Naive thymus-derived CD8-positive, alpha-beta T cell (primary cell): ENCODE data around the gene COPS9. TPM values are rescaled to one million over a fixed set of nuclear protein-coding genes. Genes with fewer than 3 reads are reported as not detected.
A peak's percentile ranks its signal among the peaks of the same experiment; 100 is the strongest.

ENCODE experiments used
- ATAC-seq, 2 donors: fragments of 150-1000 bp; cut with Tn5 transposase in 1 of 2; sonication (Bioruptor Pico), chemical (Tn5 transposase) in 1 of 2; 1 replicate in 1 of 2; 2 replicates in 1 of 2; pipeline ENCODE4 v1.10.0; 2021; ENCODE audit warnings: mild to moderate bottlenecking in 2 of 2, moderate library complexity in 2 of 2
- POLR2A ChIA-PET: fragments of 350-600 bp; sonication (Branson Sonifier 250); formaldehyde crosslinking; loops from one replicate; lab custom pipeline; 2021; ENCODE audit warnings: antibody characterized with exemption; lab: Charles Lee
- DNase-seq, 10 donors: peaks; one replicate each; pipeline versions ENCODE4 v3.0.0 to v3.0.0-alpha.2; 2020 to 2022
- H3K27ac Mint-ChIP-seq, 10 donors: one replicate each; pipeline ENCODE4 v1.8.0; 2020 to 2022; ENCODE audit warnings: mild to moderate bottlenecking in 10 of 10, mixed read lengths in 10 of 10, moderate library complexity in 4 of 10, inconsistent platforms in 1 of 10
- H3K27me3 Mint-ChIP-seq, 5 donors: one replicate each; pipeline ENCODE4 v1.8.0; 2021 to 2022; ENCODE audit warnings: mixed read lengths in 5 of 5
- H3K36me3 Mint-ChIP-seq, 3 donors: one replicate each; pipeline ENCODE4 v1.8.0; 2020 to 2022; ENCODE audit warnings: mixed read lengths in 3 of 3, mild to moderate bottlenecking in 2 of 3, inconsistent platforms in 1 of 3
- H3K4me1 Mint-ChIP-seq, 4 donors: one replicate each; pipeline ENCODE4 v1.8.0; 2021 to 2022; ENCODE audit warnings: mixed read lengths in 4 of 4
- H3K4me3 Mint-ChIP-seq, 10 donors: one replicate each; pipeline ENCODE4 v1.8.0; 2020 to 2022; ENCODE audit warnings: mild to moderate bottlenecking in 10 of 10, mixed read lengths in 10 of 10, moderate library complexity in 6 of 10, inconsistent platforms in 1 of 10
- H3K9me3 Mint-ChIP-seq, 9 donors: one replicate each; pipeline ENCODE4 v1.8.0; 2020 to 2022; ENCODE audit warnings: mixed read lengths in 9 of 9, mild to moderate bottlenecking in 3 of 9, inconsistent platforms in 1 of 9, moderate library complexity in 1 of 9
- polyA plus RNA-seq, 3 donors: library from polyadenylated mRNA; unstranded; fragments of 300-500 nt; fragmentation: Illumina TruSeq; gene quantifications; one replicate each; pipeline ENCODE4 v1.2.3, GENCODE V29; 2021
- total RNA-seq, 8 experiments: library from RNA in 2 of 8; stranded (reverse) in 2 of 8; gene quantifications; one replicate each; pipeline ENCODE4 v1.2.3 and lab custom pipeline; 2021 to 2026

Gene COPS9
- total and polyA plus RNA-seq, 5 experiments from 2014 or later = 76.7 to 389 (median 318) TPM

DNA sequence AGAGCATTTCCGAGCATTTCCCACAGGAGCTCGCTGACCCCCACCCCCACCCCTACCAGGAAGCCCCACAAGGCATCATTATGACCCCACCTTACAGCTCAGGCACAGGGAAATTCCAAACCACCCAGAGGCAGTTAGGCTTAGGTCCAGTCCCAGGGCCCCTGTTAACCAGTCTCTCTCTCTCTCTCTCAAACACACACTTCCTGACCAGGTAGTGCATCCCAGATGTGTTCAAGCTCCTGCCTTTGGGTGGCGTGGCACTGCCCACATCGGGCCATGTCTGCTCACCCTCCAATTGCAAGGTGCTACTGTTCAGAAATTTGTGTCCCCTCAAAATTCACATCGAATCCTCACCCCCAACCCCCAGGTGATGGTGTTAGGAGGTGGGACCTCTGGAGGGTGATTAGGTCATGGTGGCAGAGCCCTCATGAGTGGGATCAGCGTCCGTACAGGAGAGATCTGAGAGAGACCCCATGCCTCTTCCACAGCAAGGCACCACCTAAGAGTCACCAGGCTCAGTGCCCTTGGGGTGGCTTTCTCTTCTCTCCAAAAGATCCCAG, 8.8 kb downstream of the COPS9 start:
- Mint-ChIP-seq H3K9me3 (no peaks in the 10 kb centered on the region), H3K36me3 (peaks cover 0 to 47% (median 30%) of the 10 kb centered on the region in 3 donors), H3K4me1 (peaks cover 0 to 3% (median under 1%) of the 10 kb centered on the region in 4 donors), H3K27me3 (no peaks in the 10 kb centered on the region), H3K27ac (peak overlapping the region in 1 of 10 donors; percentile 5), H3K4me3 (no peak overlapping the region)
- POLR2A ChIA-PET = no interaction called here
- DNase-seq (no peak), ATAC-seq (no peak)

DNA sequence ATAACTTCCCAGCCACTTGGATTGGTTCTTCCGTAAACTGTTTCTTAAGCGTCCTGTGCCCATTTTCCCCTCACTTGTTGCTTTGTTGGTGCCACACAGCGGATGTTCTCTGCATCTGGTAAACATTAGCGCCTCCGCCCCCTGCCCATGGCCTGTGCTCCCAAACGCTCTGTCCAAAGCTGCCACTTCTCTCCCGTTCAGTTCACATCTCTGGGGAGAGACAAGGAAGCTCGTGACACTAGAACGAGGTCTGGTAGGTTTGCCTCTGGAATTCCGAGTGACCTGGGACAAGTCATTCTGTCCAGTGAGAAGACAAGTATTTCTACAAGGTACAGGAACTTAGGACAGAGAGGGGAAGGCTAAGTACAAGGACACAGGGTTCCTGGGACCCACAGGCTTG, 9.4 kb downstream of the COPS9 start:
- Mint-ChIP-seq H3K4me3 (no peak overlapping the region), H3K27ac (no peak overlapping the region), H3K4me1 (peaks cover 0 to 2% (median under 1%) of the 10 kb centered on the region in 4 donors), H3K9me3 (no peaks in the 10 kb centered on the region), H3K27me3 (peaks cover 0 to under 1% (median 0%) of the 10 kb centered on the region in 5 donors), H3K36me3 (peaks cover 0 to 42% (median 30%) of the 10 kb centered on the region in 3 donors)
- ATAC-seq = no peak
- no peak for DNase-seq
- POLR2A ChIA-PET = no interaction called here

DNA sequence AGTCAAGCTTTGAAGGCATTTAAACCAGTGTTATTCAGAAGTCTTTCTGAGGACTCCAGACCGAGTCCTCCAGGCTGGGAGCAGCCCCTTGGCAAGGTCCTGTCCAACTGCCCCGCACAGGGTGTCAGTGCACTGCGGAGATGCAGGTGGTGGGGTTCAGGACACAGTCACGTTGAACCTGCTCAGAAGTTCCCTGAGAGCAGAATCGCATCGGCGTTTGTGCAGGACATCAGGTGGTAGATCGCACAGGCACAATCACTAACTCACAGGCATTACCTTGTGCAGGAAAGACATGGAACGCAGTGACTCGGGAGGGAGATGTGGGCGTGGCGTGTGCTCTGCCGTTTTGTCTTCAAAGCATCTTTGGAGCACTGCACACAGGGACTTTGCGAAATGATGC, 10.4 kb downstream of the COPS9 start:
- ATAC-seq (no peak), DNase-seq (no peak)
- H3K4me1 Mint-ChIP-seq = peaks cover 0 to 2% (median 0%) of the 10 kb centered on the region in 4 donors
- H3K9me3 Mint-ChIP-seq = no peaks in the 10 kb centered on the region
- H3K27me3 Mint-ChIP-seq = peaks cover 0 to 2% (median 0%) of the 10 kb centered on the region in 5 donors
- peaks cover 0 to 32% (median 25%) of the 10 kb centered on the region in 3 donors for H3K36me3 Mint-ChIP-seq
- H3K4me3 Mint-ChIP-seq = no peak overlapping the region
- POLR2A ChIA-PET = no interaction called here
- no peak overlapping the region for H3K27ac Mint-ChIP-seq

DNA sequence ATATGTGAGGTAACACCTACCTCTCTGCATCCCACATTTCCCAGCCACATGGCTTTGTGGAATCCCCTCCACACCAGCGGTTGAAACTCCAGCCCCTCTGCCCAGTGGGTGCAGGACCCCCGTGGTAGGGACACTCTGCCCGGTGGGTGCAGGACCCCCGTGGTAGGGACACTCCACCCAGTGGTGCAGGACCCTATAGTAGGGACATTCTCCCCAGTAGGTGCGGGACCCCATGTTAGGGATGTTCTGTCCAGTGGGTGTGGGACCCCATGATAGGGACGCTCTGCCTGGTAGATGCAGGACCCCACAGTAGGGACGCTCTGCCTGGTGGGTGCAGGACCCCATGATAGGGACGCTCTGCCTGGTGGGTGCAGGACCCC, 11.5 kb downstream of the COPS9 start:
- no peaks in the 10 kb centered on the region for H3K9me3 Mint-ChIP-seq
- no peak overlapping the region for H3K4me3 Mint-ChIP-seq
- peaks cover 0 to 1% (median 0%) of the 10 kb centered on the region in 4 donors for H3K4me1 Mint-ChIP-seq
- ATAC-seq (no peak), DNase-seq (no peak)
- H3K27ac Mint-ChIP-seq = no peak overlapping the region
- H3K27me3 Mint-ChIP-seq = peaks cover 0 to 2% (median 0%) of the 10 kb centered on the region in 5 donors
- peaks cover 0 to 21% (median 15%) of the 10 kb centered on the region in 3 donors for H3K36me3 Mint-ChIP-seq
- POLR2A ChIA-PET = no interaction called here

DNA sequence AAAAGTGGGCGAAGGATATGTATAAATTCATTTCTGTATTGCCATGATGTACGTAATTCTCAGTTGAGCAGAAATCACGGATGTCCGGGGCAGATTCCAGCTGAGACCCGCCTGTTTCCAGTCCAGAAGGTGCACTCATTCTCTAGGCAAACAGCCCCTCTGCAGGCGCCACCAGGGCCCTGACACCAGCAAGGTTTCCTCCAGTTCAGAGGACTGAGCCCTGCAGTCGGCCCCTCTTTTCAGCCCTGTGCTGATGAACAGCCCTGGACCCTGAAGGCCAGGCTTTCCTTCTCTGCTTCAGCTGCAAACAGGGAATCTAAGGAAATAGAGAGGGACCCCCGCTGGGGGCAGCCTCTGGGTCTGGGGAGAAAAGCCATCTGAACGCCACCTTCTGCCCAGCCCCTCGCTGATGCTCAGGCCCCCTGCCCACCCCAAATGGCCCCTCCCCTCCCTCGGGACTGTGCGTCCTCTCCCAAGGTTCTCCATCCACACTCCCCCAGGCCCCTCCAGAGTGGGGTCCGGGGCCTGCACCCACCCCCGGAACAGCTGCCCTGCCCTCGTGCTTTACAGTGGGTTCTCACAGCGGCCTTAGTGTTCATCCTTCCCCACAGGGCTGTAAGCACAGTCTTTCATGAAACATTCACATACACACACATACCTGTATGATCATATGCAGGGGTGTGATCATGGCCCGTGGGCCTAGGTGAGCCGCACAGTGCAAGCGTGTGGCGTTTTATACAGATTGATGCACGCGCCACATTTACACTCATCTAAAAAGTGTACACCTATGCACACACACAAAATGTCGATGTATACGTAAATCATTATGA, 12.1 kb downstream of the COPS9 start:
- no peak overlapping the region for H3K27ac Mint-ChIP-seq
- peaks cover 0 to 18% (median 12%) of the 10 kb centered on the region in 3 donors for H3K36me3 Mint-ChIP-seq
- H3K27me3 Mint-ChIP-seq = peaks cover 0 to 5% (median 3%) of the 10 kb centered on the region in 5 donors
- no peaks in the 10 kb centered on the region for H3K4me1 Mint-ChIP-seq
- H3K4me3 Mint-ChIP-seq = no peak overlapping the region
- DNase-seq (no peak), ATAC-seq (no peak)
- POLR2A ChIA-PET = no interaction called here
- peaks cover 0 to 4% (median 0%) of the 10 kb centered on the region in 9 donors for H3K9me3 Mint-ChIP-seq

DNA sequence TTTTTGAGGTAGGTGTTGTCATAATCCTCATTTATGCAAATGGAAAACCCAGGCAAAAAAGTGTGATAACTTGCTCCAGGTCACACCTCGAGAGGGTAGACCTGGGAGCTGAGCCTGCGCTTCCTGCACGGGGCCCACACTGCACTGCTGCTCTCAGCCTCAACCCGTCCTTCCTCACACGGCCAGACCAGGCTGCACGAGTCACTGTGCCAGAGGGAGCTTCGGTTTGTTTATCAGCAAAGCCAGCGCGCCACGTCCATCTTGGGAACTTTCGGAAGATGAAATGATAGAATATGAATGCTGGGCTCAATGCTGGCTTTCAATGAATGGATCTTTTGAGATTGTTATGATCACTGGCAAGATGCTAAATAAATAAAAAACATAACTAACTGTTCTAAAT, 14.4 kb downstream of the COPS9 start:
- Mint-ChIP-seq H3K4me1 (no peaks in the 10 kb centered on the region), H3K4me3 (no peak overlapping the region), H3K27me3 (peaks cover 0 to 5% (median 3%) of the 10 kb centered on the region in 5 donors), H3K9me3 (peaks cover 0 to 6% (median 0%) of the 10 kb centered on the region in 9 donors), H3K36me3 (peaks cover 4 to 10% (median 5%) of the 10 kb centered on the region in 3 donors), H3K27ac (no peak overlapping the region)
- POLR2A ChIA-PET = no interaction called here
- no peak for ATAC-seq
- no peak for DNase-seq

DNA sequence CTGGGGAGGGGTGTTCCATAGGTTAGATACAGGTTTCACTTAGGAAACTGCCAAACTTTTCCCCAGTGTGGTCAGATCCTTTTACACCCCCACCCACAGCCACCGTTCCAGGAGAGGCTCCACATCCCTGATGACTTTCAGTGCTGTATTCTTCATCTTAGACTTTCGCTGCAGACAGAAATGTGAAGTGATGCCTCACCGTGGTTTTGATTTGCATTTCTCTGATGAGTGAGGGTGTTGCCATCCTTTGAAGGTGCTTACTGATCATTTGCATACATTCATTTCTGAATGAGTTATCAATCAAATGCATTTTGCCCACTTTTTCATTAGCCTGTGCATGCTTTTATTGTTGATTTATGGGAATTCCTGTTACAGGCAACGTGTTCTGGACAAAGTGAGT, 14.9 kb downstream of the COPS9 start:
- POLR2A ChIA-PET = no interaction called here
- no peak overlapping the region for H3K4me3 Mint-ChIP-seq
- H3K4me1 Mint-ChIP-seq = no peaks in the 10 kb centered on the region
- peaks cover 4 to 6% (median 5%) of the 10 kb centered on the region in 3 donors for H3K36me3 Mint-ChIP-seq
- H3K27me3 Mint-ChIP-seq = peaks cover under 1 to 7% (median 5%) of the 10 kb centered on the region in 5 donors
- no peak for ATAC-seq
- DNase-seq = no peak
- H3K27ac Mint-ChIP-seq = no peak overlapping the region
- H3K9me3 Mint-ChIP-seq = peaks cover 0 to 6% (median 0%) of the 10 kb centered on the region in 9 donors

DNA sequence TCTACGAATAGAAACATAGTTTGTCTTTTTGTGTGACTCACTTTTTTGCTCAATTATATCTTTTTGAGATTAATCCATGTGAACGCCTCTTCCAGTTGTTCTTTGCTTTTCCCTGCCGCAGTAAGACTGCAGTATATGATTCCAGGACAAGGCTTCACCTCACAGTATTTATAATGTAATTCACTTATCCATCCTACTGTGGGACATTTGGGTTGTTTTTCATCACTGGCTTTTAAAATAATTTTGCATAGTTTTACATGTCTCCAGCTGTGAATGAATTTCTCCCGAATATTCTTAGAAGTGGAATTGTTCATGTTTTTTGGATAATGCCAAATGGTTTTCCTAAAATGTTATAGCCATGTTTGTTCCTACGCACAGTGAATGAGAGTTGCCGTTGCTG, 21.9 kb downstream of the COPS9 start:
- POLR2A ChIA-PET = no interaction called here
- Mint-ChIP-seq H3K36me3 (peaks cover 0 to 5% (median 0%) of the 10 kb centered on the region in 3 donors), H3K4me1 (no peaks in the 10 kb centered on the region), H3K4me3 (no peak overlapping the region), H3K27me3 (peaks cover 15 to 54% (median 22%) of the 10 kb centered on the region in 5 donors), H3K9me3 (peaks cover 0 to 5% (median 0%) of the 10 kb centered on the region in 9 donors), H3K27ac (no peak overlapping the region)
- DNase-seq (no peak), ATAC-seq (no peak)

DNA sequence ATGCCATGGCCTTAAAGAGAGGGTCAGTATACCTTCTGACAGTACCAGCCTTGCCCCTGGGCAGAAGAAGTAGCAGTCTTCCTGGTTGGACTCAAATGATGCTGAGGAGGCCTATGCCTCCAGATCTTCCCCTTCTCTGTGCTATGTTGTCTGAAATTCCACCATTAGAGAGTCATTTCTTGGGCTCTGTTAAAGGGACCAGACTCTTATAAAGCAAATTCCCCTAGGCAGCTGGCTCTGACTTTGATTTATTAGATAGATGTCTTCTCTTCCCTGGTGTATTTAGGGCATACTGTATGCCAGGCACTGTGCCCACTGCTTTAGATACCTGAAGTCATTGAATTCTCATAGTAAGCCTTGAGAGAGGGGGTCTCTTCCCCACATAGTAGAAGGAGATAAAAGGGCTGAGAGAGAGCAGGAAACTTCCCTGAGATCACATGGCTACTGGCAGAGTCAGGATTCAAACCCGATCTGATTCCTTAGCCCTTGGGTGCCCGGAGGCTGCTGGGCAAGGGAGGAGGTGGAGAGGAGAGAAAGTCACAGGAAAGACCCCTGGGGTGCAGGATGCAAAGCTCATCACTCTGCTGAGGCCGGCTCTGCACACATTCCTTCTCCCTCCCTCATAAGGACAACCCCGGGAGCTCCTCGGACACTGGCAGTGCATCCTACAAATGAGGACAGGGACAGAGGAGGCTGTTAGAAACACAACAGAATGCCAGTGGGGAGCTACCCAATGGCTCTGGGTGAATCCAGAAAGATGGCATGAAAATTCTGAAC, 23.0 kb downstream of the COPS9 start:
- ATAC-seq = no peak

DNA sequence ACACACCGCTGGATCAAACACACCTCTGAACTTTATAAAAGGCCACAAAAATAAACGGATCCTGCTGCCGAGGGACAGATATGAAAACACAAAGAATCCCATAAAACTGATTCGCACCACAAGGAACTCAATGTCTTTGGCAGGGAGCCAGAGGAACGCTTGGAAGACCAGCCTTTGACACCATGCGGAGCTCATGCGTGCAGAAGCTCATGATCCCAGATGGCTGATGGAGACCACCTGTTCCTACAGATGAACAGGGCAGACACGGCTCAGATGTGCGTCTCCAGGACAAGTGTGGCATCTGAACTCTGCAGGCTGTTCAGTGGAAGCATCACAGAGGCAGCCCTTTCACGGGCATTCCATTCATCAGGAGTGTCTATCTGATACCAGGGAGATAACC, 24.9 kb downstream of the COPS9 start:
- Mint-ChIP-seq H3K27me3 (peaks cover 15 to 56% (median 27%) of the 10 kb centered on the region in 5 donors), H3K27ac (no peak overlapping the region), H3K36me3 (no peaks in the 10 kb centered on the region), H3K4me3 (no peak overlapping the region), H3K4me1 (no peaks in the 10 kb centered on the region), H3K9me3 (no peaks in the 10 kb centered on the region)
- DNase-seq (no peak), ATAC-seq (no peak)
- POLR2A ChIA-PET = no interaction called here

More for the DNA sequence above, 23.0 kb downstream of the COPS9 start:
- peaks cover 0 to 4% (median 0%) of the 10 kb centered on the region in 9 donors for H3K9me3 Mint-ChIP-seq
- no peak overlapping the region for H3K4me3 Mint-ChIP-seq
- POLR2A ChIA-PET = no interaction called here
- H3K36me3 Mint-ChIP-seq = peaks cover 0 to 4% (median 0%) of the 10 kb centered on the region in 3 donors
- H3K27me3 Mint-ChIP-seq = peaks cover 15 to 60% (median 22%) of the 10 kb centered on the region in 5 donors
- no peak overlapping the region for H3K27ac Mint-ChIP-seq
- no peak for DNase-seq
- H3K4me1 Mint-ChIP-seq = no peaks in the 10 kb centered on the region

DNA sequence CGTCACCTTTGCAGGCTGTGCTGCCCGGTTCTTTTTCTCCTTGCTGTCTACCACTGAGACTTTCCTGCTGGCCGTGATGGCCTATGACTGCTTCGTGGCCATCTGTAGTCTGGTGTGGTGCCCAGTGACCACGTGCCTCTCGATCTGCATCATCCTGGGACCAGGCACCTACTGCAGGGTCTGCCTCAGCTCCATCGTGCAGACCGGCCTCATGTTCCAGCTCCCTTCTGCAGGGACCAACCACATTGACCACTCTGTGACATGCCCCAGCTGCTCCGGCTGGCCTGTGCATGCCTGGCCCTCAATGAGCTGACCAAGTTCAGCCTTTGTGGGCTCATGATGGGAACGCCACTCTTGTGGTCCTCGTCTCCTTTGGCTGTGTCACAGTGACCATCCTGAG, 26.7 kb downstream of the COPS9 start:
- no peaks in the 10 kb centered on the region for H3K4me1 Mint-ChIP-seq
- H3K9me3 Mint-ChIP-seq = no peaks in the 10 kb centered on the region
- DNase-seq (no peak), ATAC-seq (no peak)
- POLR2A ChIA-PET = no interaction called here
- H3K36me3 Mint-ChIP-seq = no peaks in the 10 kb centered on the region
- no peak overlapping the region for H3K27ac Mint-ChIP-seq
- peaks cover 10 to 47% (median 27%) of the 10 kb centered on the region in 5 donors for H3K27me3 Mint-ChIP-seq
- H3K4me3 Mint-ChIP-seq = no peak overlapping the region

DNA sequence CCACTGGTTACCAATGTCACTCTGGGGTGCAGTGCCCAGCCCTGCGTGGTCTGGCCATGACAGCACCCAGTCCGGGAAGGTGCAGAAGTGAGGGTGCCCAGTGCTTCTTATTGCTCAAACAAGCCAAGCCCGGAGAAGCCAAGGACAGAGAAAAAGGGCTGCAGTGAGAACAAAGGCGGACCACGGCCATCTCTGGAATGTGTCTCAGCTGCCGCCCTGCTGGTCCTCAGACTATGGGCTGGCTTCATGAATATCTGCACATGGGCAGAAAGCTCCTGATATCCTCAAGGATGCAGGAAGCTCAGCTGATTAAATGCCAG, 28.7 kb downstream of the COPS9 start:
- Mint-ChIP-seq H3K4me3 (no peak overlapping the region), H3K4me1 (no peaks in the 10 kb centered on the region), H3K27ac (no peak overlapping the region), H3K27me3 (peaks cover 6 to 39% (median 29%) of the 10 kb centered on the region in 5 donors), H3K9me3 (no peaks in the 10 kb centered on the region), H3K36me3 (no peaks in the 10 kb centered on the region)
- DNase-seq = no peak
- POLR2A ChIA-PET = no interaction called here
- ATAC-seq = no peak
